ENCODE measurements around the gene BCAM. TPM values are rescaled to one million over a fixed set of nuclear protein-coding genes. Genes with fewer than 3 reads are reported as not detected.

Gene BCAM, protein sequence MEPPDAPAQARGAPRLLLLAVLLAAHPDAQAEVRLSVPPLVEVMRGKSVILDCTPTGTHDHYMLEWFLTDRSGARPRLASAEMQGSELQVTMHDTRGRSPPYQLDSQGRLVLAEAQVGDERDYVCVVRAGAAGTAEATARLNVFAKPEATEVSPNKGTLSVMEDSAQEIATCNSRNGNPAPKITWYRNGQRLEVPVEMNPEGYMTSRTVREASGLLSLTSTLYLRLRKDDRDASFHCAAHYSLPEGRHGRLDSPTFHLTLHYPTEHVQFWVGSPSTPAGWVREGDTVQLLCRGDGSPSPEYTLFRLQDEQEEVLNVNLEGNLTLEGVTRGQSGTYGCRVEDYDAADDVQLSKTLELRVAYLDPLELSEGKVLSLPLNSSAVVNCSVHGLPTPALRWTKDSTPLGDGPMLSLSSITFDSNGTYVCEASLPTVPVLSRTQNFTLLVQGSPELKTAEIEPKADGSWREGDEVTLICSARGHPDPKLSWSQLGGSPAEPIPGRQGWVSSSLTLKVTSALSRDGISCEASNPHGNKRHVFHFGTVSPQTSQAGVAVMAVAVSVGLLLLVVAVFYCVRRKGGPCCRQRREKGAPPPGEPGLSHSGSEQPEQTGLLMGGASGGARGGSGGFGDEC
- 18.4 and 19.4 TPM in 2 replicates for total RNA-seq (2014; rRNA removed; shearing (Covaris generic))

DNA sequence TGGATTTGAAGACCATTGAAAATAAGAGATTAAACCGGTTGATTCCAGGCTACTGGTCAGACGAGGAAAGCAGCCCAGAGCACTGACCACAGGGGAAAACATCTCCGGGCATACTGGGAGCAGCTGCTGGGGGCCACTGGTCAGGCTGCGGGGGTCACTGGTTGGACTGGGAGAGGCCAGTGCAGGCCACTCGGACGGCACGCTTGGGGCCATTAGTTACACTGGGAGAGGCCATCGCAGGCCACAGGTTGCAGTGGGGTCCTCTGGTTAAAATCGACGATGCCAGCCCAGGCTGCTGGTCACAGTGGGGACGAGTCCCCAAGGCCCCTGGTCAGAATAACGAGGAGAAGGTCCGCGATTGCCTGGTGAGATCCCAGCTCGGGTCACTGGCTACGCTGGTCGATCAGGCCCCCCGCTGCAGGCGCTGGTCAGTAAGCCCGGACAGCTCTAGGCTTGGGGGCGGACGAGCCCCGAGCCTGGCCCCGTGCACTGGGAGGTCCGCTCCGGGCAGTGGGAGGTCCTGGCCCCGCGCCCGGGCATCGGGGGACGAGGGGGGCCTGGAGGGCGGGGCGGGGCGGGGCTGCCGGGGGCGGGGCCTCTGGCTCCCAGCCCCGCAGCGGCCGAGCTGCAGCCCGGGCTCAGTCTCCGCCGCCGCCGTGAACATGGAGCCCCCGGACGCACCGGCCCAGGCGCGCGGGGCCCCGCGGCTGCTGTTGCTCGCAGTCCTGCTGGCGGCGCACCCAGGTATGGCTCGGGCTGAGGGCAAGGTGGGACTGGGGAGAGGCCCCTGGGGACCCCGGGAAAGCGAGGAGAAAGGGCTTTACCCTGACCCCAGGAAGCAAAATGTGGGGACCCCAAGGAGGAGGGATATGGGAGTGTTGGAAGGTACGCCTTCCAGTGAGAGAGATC is at the start of gene BCAM:
BCAM (plus strand) TSS at position 641 of the 909 bp plus-strand sequence; CDS start at position 663, 22 bp downstream.

DNA sequence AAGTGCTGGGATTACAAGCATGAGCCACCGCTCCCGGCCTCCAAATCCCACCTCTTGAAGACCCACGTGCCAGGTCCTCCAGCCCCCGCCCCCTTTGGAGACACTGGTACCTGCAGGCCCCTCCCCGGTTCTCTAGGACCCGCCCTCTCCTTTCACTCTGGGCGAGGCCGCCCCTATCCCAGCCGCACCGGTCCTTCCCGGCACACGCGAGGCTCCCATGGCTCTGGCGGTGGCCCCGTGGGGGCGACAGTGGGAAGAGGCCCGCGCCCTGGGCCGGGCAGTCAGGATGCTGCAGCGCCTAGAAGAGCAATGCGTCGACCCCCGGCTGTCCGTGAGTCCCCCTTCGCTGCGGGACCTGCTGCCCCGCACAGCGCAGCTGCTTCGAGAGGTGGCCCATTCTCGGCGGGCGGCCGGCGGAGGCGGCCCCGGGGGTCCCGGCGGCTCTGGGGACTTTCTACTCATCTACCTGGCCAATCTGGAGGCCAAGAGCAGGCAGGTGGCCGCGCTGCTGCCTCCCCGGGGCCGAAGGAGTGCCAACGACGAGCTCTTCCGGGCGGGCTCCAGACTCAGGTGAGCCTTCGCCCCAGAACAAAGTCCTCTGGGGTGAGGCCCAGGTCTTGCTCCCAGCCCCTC is 31.1 kb upstream of the BCAM start, which contains the start of gene CBLC:
CBLC (plus strand) TSS at position 176 of the 633 bp plus-strand sequence; CDS start at position 218, 42 bp downstream.

DNA sequence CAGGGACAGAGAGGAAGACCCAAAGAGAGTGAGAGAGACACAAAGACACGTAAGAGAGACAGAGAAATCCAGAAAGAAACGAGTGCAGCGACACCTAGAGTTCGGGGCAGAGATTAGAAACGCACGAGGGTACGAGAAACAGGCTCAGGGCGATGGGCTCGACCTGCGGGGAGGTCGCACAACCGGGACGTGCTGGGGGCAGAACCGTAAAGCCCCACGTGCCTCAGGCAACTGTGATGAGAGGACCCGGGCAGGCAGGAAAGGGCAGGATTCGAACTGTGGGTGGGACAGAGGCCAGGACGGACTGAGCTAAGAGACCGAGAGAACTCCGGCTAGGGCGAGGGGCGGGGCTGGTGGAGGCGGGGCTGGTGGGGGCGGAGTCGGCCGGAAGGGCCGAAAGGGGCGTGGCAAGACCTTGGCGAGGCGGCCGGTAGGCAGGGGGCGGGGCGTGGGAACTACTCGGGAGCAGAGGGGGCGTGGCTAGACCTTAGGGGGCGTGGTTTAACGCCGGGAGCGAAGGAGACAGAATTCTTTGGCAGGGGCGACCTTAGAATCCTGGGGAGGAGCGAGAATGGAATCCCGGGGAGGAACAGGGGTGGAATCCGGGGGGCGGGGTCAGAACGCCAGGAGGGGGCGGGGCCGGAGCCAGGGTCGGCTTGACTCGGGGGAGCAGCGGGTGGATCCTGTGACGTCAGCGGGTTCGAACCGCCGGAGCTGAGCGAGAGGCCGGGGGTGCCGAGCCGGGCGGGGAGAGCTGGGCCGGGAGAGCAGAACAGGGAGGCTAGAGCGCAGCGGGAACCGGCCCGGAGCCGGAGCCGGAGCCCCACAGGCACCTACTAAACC is 36.9 kb downstream of the BCAM start, which contains the start of gene NECTIN2:
NECTIN2 (plus strand) TSS at position 686 of the 843 bp plus-strand sequence. CDS start 229 bp downstream, outside the sequence.

Small RNA genes within 50 kb of the gene (small RNA-seq; reads per million reads assigned to genes)
- 0.17 reads per million for gene RF00156

Other genes starting within 250 kb of the BCAM start
- gene IGSF23, start 195.5 kb upstream of the BCAM start, total RNA-seq (2014; rRNA removed; shearing (Covaris generic)), result not detected in 2 replicates
- 102 and 105 TPM in 2 replicates for gene PVR, start 165.2 kb upstream of the BCAM start, total RNA-seq (2014; rRNA removed; shearing (Covaris generic))
- gene CEACAM19, start 137.6 kb upstream of the BCAM start, total RNA-seq (2014; rRNA removed; shearing (Covaris generic)), result 1.9 and 2.5 TPM in 2 replicates
- not detected in 2 replicates for gene CEACAM16, start 110.0 kb upstream of the BCAM start, total RNA-seq (2014; rRNA removed; shearing (Covaris generic))
- 8.3 and 14.9 TPM in 2 replicates for gene BCL3, start 60.4 kb upstream of the BCAM start, total RNA-seq (2014; rRNA removed; shearing (Covaris generic))
- 0.37 TPM in 1 of 2 replicates, not detected in the other for gene CBLC, start 31.2 kb upstream of the BCAM start, total RNA-seq (2014; rRNA removed; shearing (Covaris generic))
- 49.1 and 49.5 TPM in 2 replicates for gene NECTIN2, start 37.2 kb downstream of the BCAM start, total RNA-seq (2014; rRNA removed; shearing (Covaris generic))
- gene TOMM40, start 82.2 kb downstream of the BCAM start, total RNA-seq (2014; rRNA removed; shearing (Covaris generic)), result 125 TPM in 2 replicates
- gene APOE, start 96.7 kb downstream of the BCAM start, total RNA-seq (2014; rRNA removed; shearing (Covaris generic)), result 4.5 and 4.9 TPM in 2 replicates
- 9.9 and 11.1 TPM in 2 replicates for gene APOC1, start 105.5 kb downstream of the BCAM start, total RNA-seq (2014; rRNA removed; shearing (Covaris generic))
- not detected in 2 replicates for gene APOC4, start 133.1 kb downstream of the BCAM start, total RNA-seq (2014; rRNA removed; shearing (Covaris generic))
- not detected in 2 replicates for gene APOC2, start 136.9 kb downstream of the BCAM start, total RNA-seq (2014; rRNA removed; shearing (Covaris generic))
- gene CLPTM1, start 146.3 kb downstream of the BCAM start, total RNA-seq (2014; rRNA removed; shearing (Covaris generic)), result 36.1 and 53.4 TPM in 2 replicates
- gene RELB, start 192.4 kb downstream of the BCAM start, total RNA-seq (2014; rRNA removed; shearing (Covaris generic)), result 22.0 and 23.3 TPM in 2 replicates
- gene CLASRP, start 229.9 kb downstream of the BCAM start, total RNA-seq (2014; rRNA removed; shearing (Covaris generic)), result 54.8 and 66.9 TPM in 2 replicates

Measured in A375 (cell line).